ENCODE measurements around the gene SRGAP2C.
"Not testable (repeated sequence)": the region's sequence is repeated elsewhere in the genome, so short reads cannot be mapped to it uniquely, and the experiment has no call there.

The SRGAP2C gene

GRCh38 chr1:121230636-121231035 lies 45.9 kb downstream of the SRGAP2C start:
- not testable (repeated sequence) for FAIRE-seq

GRCh38 chr1:121232445-121233125 lies 47.8 kb downstream of the SRGAP2C start:
- FAIRE-seq: not testable (repeated sequence)

DNA sequence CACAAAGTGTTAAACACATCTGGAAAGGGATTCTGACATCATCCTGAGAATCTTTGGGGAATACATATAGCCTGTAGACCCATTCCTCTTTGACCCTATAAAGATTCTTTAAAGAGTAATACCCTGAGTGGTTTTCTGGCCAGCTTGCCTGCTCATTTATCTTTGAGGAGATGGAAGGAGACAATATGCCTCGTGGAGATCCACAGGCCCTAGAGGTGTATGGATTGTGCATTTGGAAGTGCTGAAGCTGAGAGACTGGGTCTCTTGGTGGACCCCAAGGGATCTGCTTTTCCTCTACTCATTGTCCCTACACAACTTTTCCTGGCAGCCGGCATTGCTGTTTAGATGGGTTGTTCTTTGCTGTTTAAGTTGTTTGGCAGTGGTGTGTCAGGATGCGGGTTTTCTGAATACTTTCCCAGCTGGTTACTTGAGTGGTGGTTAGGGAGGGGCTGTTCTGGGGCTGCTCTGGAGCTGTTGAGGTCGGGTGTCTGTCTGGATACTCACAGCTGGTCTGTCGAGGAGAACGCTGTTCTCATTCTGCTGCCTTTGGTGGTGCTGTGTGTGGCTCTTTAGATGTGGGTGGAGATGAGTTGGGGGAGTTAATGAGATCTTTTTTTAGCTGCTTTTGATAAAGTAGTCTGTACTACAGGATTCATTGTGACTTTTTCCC lies 49.5 kb downstream of the SRGAP2C start:
- FAIRE-seq: not testable (repeated sequence)

GRCh38 chr1:121238384-121238783 lies 53.6 kb downstream of the SRGAP2C start:
- not testable (repeated sequence) for FAIRE-seq

GRCh38 chr1:121243913-121244312 lies 59.1 kb downstream of the SRGAP2C start:
- not testable (repeated sequence) for FAIRE-seq

GRCh38 chr1:121246399-121246798 lies 61.6 kb downstream of the SRGAP2C start:
- not testable (repeated sequence) for FAIRE-seq

GRCh38 chr1:121252656-121253055 lies 67.9 kb downstream of the SRGAP2C start:
- not testable (repeated sequence) for FAIRE-seq

DNA sequence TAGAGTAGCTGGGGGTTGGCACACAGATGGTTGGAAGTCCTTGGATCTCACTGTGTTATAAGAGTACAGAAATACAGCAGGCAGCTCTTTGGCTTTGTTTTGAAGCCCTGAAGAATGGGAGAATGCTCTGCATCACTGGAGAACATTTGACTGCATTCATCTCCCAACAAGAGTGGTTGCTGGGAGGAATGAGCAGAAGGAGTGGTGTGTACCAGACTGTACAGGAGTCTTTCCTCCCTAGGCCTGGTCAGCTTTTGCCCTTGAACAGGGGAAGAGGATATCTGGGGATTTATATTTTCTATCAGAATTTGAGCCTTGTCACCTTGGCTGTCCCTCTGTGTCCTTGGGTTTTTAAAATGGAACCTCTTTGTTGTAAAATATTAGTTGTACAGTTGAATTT lies 69.8 kb downstream of the SRGAP2C start:
- not testable (repeated sequence) for FAIRE-seq

- not testable (repeated sequence) for FAIRE-seq
These were observed 72.9 kb downstream of the SRGAP2C start for GRCh38 chr1:121257632-121258031.

DNA sequence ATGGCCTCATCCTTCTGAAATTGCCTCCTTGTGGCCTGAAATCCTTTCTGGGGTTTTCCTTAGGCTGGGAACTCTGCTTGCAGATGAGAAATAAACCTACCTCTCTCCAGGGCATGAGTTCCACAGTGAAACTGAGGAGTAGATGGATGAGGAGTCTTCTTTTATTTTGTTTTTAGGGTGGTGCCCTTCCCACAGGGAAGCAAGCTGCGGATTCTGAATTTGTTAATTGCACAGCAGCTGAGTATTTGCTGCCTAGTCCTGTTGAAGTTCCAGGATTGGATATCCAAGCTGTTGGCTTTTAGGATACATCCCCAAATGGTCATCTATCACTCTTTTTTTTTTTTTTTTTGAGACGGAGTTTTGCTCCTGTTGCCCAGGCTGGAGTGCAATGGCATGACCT lies 73.4 kb downstream of the SRGAP2C start:
- FAIRE-seq: not testable (repeated sequence)

- FAIRE-seq: not testable (repeated sequence)
These were observed 75.4 kb downstream of the SRGAP2C start for GRCh38 chr1:121260205-121260604.

- not testable (repeated sequence) for FAIRE-seq
These were observed 77.4 kb downstream of the SRGAP2C start for GRCh38 chr1:121262163-121262562.

DNA sequence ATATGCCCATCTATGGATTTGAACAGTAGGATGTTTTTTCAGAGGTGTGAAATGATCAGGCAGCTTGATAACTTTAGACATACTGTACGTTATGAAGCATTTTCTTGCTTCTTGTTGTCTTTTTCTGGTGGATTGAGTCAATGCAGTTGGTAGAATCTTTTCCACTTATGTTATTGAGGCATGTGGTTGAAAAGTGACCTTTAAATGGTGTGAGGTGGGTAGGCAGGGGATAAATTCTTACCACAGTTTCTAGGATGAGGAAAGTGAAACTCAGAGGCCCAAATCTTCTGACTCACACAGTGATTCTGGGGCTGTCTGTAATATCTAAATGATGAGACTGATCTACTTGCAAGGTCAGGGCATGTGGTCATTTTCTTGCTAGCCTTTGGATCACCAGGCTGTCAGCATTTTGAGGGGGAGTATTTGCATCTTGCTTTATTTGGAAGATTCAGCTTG lies 79.0 kb downstream of the SRGAP2C start:
- not testable (repeated sequence) for FAIRE-seq

DNA sequence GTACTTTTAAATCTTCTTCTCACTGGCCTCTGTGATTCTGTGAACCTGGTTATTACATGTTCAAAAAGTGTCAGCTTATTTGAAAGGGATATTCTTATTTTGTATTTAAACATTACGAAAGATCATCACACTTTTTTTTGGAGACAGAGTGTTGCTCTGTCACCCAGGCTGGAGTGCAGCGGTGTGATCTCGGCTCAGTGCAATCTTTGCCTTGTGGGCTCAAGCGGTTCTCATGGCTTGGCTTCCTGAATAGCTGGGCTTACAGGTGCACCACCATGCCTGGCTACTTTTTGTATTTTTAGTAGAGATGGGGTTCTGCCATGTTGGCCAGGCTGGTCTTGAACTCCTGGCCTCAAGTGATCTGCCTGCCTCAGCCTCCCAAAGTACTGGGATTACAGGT lies 82.3 kb downstream of the SRGAP2C start:
- not testable (repeated sequence) for FAIRE-seq

GRCh38 chr1:121269309-121269708 lies 84.5 kb downstream of the SRGAP2C start:
- not testable (repeated sequence) for FAIRE-seq

DNA sequence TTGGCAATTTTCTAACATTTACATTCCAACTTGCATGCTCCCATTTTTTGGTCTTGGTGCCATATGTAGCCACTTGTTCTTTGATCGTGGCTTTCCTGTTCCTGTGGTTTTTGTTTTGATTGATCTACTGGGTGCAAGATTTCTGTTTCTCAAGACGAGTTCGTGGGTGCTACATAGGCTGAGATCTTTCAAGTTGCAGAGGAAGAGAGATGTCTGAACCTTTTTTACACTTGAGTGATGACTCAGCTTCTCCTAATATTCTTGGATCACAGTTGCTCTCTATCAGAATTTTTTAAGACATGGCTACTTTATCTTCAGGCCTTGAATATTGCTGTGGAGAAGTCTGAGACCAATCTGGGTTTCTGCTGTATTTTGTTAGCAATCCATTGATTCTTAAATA lies 85.2 kb downstream of the SRGAP2C start:
- FAIRE-seq: not testable (repeated sequence)

GRCh38 chr1:121271143-121271715 lies 86.5 kb downstream of the SRGAP2C start:
- not testable (repeated sequence) for FAIRE-seq

DNA sequence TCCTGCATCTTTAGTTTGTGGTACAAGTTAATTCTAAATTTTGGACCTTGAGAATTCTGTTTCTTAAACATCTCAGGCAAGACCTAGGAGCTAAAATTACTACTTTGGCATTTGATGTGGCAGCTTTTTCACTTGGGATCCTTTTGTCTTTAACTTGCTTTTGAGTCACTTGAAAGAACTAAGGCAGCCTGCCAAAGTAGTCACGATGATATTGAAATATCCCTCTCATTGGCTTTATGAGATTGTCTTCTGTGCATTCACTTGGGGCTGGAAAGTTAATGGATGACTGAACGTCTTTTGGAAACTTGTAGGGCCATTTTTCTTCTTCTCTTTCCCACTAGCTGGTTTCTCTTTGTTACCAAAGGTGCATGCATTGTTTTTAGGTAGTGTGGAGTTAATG lies 90.7 kb downstream of the SRGAP2C start:
- not testable (repeated sequence) for FAIRE-seq

- FAIRE-seq: not testable (repeated sequence)
These were observed 93.4 kb downstream of the SRGAP2C start for GRCh38 chr1:121278202-121278601.

- not testable (repeated sequence) for FAIRE-seq
These were observed 94.2 kb downstream of the SRGAP2C start for GRCh38 chr1:121278777-121279547.

- FAIRE-seq: not testable (repeated sequence)
These were observed 94.7 kb downstream of the SRGAP2C start for GRCh38 chr1:121279548-121279898.

GRCh38 chr1:121280699-121281317 lies 96.0 kb downstream of the SRGAP2C start:
- FAIRE-seq: not testable (repeated sequence)
